K562 (cell line): ENCODE measurements around the gene MVD. TPM values are rescaled to one million over a fixed set of nuclear protein-coding genes. Genes with fewer than 3 reads are reported as not detected.

ENCODE experiments used
- CBX3 ChIP-seq, 2 experiments: IDR thresholded peaks; 1 replicate in 1 of 2; 2 replicates in 1 of 2; pipeline ENCODE4 v1.6.1; 2012; ENCODE audit warnings: inconsistent platforms in 2 of 2, low read length in 2 of 2, borderline replicate concordance in 1 of 2, control low read depth in 1 of 2
- GATAD2A ChIP-seq: fragments of 450-650 bp; IDR thresholded peaks from 2 replicates; pipeline ENCODE4 v1.6.1; 2017
- HCFC1 ChIP-seq: IDR thresholded peaks from 2 replicates; pipeline ENCODE4 v1.6.1; 2012; ENCODE audit warnings: low read depth, low read length, improper control_type of control experiment
- MAFK ChIP-seq: IDR thresholded peaks from 2 replicates; pipeline ENCODE4 v1.6.1; 2011; ENCODE audit warnings: low read length, improper control_type of control experiment
- MCM5 ChIP-seq: fragments of 450-650 bp; IDR thresholded peaks from 2 replicates; pipeline ENCODE4 v1.6.1; 2016; ENCODE audit warnings: low read depth
- NCOA4 ChIP-seq: fragments of 450-650 bp; IDR thresholded peaks from 2 replicates; pipeline ENCODE4 v1.6.1; 2018; ENCODE audit warnings: mild to moderate bottlenecking; ENCODE audit not compliant: partially characterized antibody
- PYGO2 ChIP-seq: fragments of 450-650 bp; IDR thresholded peaks from 2 replicates; pipeline ENCODE4 v1.6.1; 2016; ENCODE audit warnings: mild to moderate bottlenecking, missing genetic modification characterization, moderate library complexity, missing compliant biosample characterization
- YY1 ChIP-seq, 3 experiments: IDR thresholded peaks; 2 replicates each; pipeline ENCODE4 v1.6.1; 2011; ENCODE audit warnings: low read length in 2 of 3, mild to moderate bottlenecking in 2 of 3, moderate library complexity in 2 of 3, borderline replicate concordance in 1 of 3, control low read depth in 1 of 3, low read depth in 1 of 3; ENCODE audit not compliant: insufficient read depth in 3 of 3, insufficient replicate concordance in 2 of 3, control insufficient read depth in 1 of 3, insufficient read length in 1 of 3; ENCODE audit errors: extremely low read depth in 1 of 3
- ZBTB2 ChIP-seq: fragments of 450-650 bp; IDR thresholded peaks from 2 replicates; pipeline ENCODE4 v1.6.1; 2016; ENCODE audit warnings: antibody characterized with exemption
- ZKSCAN3 ChIP-seq: fragments of 250-450 bp; sonication (Bioruptor Pico); IDR thresholded peaks from 2 replicates; pipeline ENCODE4 v1.4.0; 2020
- ZNF121 ChIP-seq: sonication (generic); formaldehyde crosslinking; conservative IDR thresholded peaks from 2 replicates; pipeline ENCODE4 v1.8.0; 2022; ENCODE audit warnings: missing genetic modification reagents
- ZNF280B ChIP-seq: fragments of 250-450 bp; sonication (Bioruptor Pico); IDR thresholded peaks from 2 replicates; pipeline ENCODE4 v1.5.1; 2021; ENCODE audit warnings: mild to moderate bottlenecking
- ZNF354B ChIP-seq: fragments of 250-450 bp; sonication (Bioruptor Pico); IDR thresholded peaks from 2 replicates; pipeline ENCODE4 v1.4.0; 2020
- ZNF449 ChIP-seq: fragments of 250-450 bp; sonication (Bioruptor Pico); IDR thresholded peaks from 2 replicates; pipeline ENCODE4 v1.8.0; 2022; ENCODE audit warnings: moderate library complexity, mild to moderate bottlenecking, inconsistent platforms
- ZNF609 ChIP-seq: sonication (generic); formaldehyde crosslinking; IDR thresholded peaks from 2 replicates; pipeline ENCODE4 v1.8.1; 2023; ENCODE audit warnings: missing genetic modification reagents, mild to moderate bottlenecking, borderline replicate concordance
- polyA plus RNA-seq, 8 experiments: library from polyadenylated mRNA; depleted of rRNA in 4 of 8; stranded (reverse) in 5 of 8; unstranded in 3 of 8; fragments of >200 nt; fragmentation: Nextera tagmentation in 2 of 8; fragmentation: Illumina TruSeq in 1 of 8; extraction: Ambion mirVana in 2 of 8; extraction: Trizol in 1 of 8; gene quantifications; 2 replicates each; pipeline versions ENCODE4 v1.2.1 to v1.2.3, GENCODE V29; 2011 to 2014; ENCODE audit warnings: inconsistent platforms in 1 of 8, missing spikeins in 1 of 8
- total RNA-seq, 7 experiments: library from RNA; depleted of rRNA in 6 of 7; stranded (reverse); fragments of >200 nt in 6 of 7; fragmentation: Illumina TruSeq in 2 of 7; extraction: Trizol in 2 of 7; gene quantifications; 2 replicates each; pipeline versions ENCODE4 v1.2.1 to v1.2.3, GENCODE V29; 2011 to 2021; ENCODE audit warnings: low replicate concordance in 1 of 7
- TF ChIP-seq, protein P1 (sequence below): sonication (generic); formaldehyde crosslinking; IDR thresholded peaks from 2 replicates; pipeline ENCODE4 v1.8.0; 2022; ENCODE audit warnings: mild to moderate bottlenecking, missing genetic modification reagents

Gene MVD
- total and polyA plus RNA-seq, 9 of the 15 experiments (the other 6 are each of a cell fraction or from before 2014, with no cell fraction given) = 12.2 to 141 (median 45.3) TPM

DNA sequence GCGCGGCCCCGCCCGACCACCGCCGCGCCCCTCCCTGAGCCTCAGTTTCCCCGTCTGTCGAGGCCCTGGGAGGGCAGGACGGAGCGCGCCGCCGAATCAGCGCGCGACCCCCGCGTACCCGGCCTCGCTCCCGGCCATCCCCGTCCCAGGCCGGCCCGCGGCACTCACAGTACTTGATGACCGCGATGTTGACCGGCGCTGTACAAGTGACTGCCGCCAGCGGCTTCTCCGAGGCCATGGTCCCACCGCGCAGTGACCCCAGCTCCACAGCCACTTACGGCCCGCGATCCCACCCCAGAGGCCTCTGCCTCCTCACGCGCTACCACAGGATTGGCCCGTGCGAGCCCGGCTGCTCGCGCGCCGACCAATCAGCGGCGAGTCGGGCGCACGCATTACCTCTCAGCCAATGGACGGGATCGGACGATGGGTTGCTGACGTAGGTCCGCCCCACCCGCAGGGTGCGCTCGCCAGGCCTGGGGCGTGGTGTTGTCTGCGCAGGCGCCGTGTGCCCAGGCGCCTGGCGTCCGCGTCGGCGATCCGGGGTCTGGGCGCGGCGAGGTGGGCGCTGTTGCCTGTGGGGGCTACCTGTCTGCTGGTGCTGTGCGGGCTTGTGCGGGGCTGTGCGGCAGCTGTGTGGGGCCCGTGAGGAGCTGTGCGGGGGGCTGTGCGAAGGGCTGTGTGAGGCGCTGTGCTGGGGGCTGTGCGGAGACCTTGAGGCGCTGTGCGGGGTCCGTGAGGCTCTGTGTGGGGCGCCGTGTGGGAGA lies at the start of gene MVD (continued):
- peak; percentile 72 for TF ChIP-seq HCFC1
- TF ChIP-seq GATAD2A = peak; percentile 92
- peak; percentile 36 to 86 (median 76) for TF ChIP-seq YY1 (IDR thresholded peaks at IDR 0.05; ENCODE audit: borderline replicate concordance in 1 of 3, control insufficient read depth in 1 of 3, extremely low read depth in 1 of 3, insufficient read depth in 3 of 3, insufficient read length in 1 of 3, insufficient replicate concordance in 2 of 3, low read depth in 1 of 3, low read length in 2 of 3)
- peak; percentile 87; the same call in 1 of the 2 replicates for TF ChIP-seq ZNF609 (CRISPR knock-in tag)
- TF ChIP-seq, protein P1, sequence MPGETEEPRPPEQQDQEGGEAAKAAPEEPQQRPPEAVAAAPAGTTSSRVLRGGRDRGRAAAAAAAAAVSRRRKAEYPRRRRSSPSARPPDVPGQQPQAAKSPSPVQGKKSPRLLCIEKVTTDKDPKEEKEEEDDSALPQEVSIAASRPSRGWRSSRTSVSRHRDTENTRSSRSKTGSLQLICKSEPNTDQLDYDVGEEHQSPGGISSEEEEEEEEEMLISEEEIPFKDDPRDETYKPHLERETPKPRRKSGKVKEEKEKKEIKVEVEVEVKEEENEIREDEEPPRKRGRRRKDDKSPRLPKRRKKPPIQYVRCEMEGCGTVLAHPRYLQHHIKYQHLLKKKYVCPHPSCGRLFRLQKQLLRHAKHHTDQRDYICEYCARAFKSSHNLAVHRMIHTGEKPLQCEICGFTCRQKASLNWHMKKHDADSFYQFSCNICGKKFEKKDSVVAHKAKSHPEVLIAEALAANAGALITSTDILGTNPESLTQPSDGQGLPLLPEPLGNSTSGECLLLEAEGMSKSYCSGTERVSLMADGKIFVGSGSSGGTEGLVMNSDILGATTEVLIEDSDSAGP = peak; percentile 26; the same call in 1 of the 2 replicates
- TF ChIP-seq ZNF354B (CRISPR knock-in tag) = no peak
- TF ChIP-seq PYGO2 = no peak
- TF ChIP-seq ZKSCAN3 (CRISPR knock-in tag) = no peak
- peak; percentile 73 for TF ChIP-seq ZBTB2
- no peak for TF ChIP-seq NCOA4
- no peak for TF ChIP-seq ZNF121 (CRISPR knock-in tag)
- no peak for TF ChIP-seq ZNF280B (CRISPR knock-in tag)
- no peak for TF ChIP-seq ZNF449 (CRISPR knock-in tag)
- no peak for TF ChIP-seq MCM5
- TF ChIP-seq CBX3 (IDR thresholded peaks at IDR 0.05; ENCODE audit: borderline replicate concordance in 1 of 2, low read length in 2 of 2) = no peak
- no peak for TF ChIP-seq MAFK
